Activated CD8-positive, alpha-beta T cell treated with anti-CD3 and anti-CD28 coated beads, Interleukin-2, amount 10 ng/mL, durations not matched to agents 7 days and 5 days (primary cell): Measurements from ENCODE around the gene RARA. TPM values are rescaled to one million over a fixed set of nuclear protein-coding genes. Genes with fewer than 3 reads are reported as not detected.
A peak's percentile ranks its signal among the peaks of the same experiment; 100 is the strongest.

Experiments
- ATAC-seq: fragments of 150-1000 bp; cut with Tn5 transposase; one replicate; pipeline ENCODE4 v1.10.0; 2021; ENCODE audit warnings: moderate library complexity
- CTCF ChIA-PET: fragments of 350-600 bp; sonication (Branson Sonifier 250); formaldehyde crosslinking; loops from one replicate; lab custom pipeline; 2021; ENCODE audit warnings: antibody characterized with exemption; lab: Charles Lee
- POLR2A ChIA-PET: fragments of 350-600 bp; sonication (Branson Sonifier 250); formaldehyde crosslinking; loops from one replicate; lab custom pipeline; 2021; ENCODE audit warnings: antibody characterized with exemption; lab: Charles Lee
- DNase-seq: peaks from one replicate; pipeline ENCODE4 v3.0.0-alpha.2; 2020
- H3K27ac Mint-ChIP-seq: one replicate; pipeline ENCODE4 v1.8.0; 2021; ENCODE audit warnings: mild to moderate bottlenecking, mixed read lengths
- H3K27me3 Mint-ChIP-seq: one replicate; pipeline ENCODE4 v1.8.0; 2021; ENCODE audit warnings: low read depth, mixed read lengths
- H3K36me3 Mint-ChIP-seq: one replicate; pipeline ENCODE4 v1.8.0; 2021; ENCODE audit warnings: low read depth, mixed read lengths
- H3K4me1 Mint-ChIP-seq: one replicate; pipeline ENCODE4 v1.8.0; 2021; ENCODE audit warnings: low read depth, mixed read lengths
- H3K4me3 Mint-ChIP-seq: one replicate; pipeline ENCODE4 v1.8.0; 2021; ENCODE audit warnings: mild to moderate bottlenecking, mixed read lengths
- H3K9me3 Mint-ChIP-seq: one replicate; pipeline ENCODE4 v1.8.0; 2022; ENCODE audit warnings: mixed read lengths; ENCODE audit not compliant: insufficient read depth
- total RNA-seq, 2 experiments: library from RNA; stranded (reverse); gene quantifications; one replicate each; pipeline ENCODE4 v1.2.3, GENCODE V29; 2021

Gene RARA
- total RNA-seq, 2 experiments from 2014 or later = 61.1 to 63.2 TPM

GRCh38 chr17:40347319-40348135 is 38.5 kb downstream of the RARA start:
- ChIA-PET POLR2A (interaction anchor here (0.9 to 1.6 kb wide), 2 partner anchors 25 to 26 kb away, joined by 3 to 4 read pairs; no protein-coding TSS in a partner anchor), CTCF (interaction anchor here (1.0 to 9.6 kb wide), 6 partner anchors 8 to 43 kb away, joined by 3 to 304 read pairs (median 5); partner anchors contain the start of gene RARA)
- DNase-seq (no peak), ATAC-seq (no peak)
- peaks cover 93% of the 10 kb centered on the region for H3K4me1 Mint-ChIP-seq
- H3K9me3 Mint-ChIP-seq = no peaks in the 10 kb centered on the region
- peaks cover 54% of the 10 kb centered on the region for H3K36me3 Mint-ChIP-seq
- H3K27me3 Mint-ChIP-seq = no peaks in the 10 kb centered on the region
- H3K4me3 Mint-ChIP-seq = peak overlapping the region; percentile 25
- peak overlapping the region; percentile 83 for H3K27ac Mint-ChIP-seq

DNA sequence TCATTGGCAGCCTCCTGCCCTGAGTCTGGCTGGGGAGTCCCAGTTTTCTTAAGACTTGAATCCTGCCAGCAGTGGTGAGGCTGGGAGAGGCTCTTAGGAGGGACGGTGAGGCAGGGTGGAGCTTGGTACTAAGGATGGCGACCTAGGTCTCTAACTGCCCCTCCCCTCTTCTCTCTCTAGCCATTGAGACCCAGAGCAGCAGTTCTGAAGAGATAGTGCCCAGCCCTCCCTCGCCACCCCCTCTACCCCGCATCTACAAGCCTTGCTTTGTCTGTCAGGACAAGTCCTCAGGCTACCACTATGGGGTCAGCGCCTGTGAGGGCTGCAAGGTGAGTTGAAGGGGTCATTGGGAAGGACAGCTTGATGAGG is 39.1 kb downstream of the RARA start:
- ChIA-PET POLR2A (interaction anchor here (0.9 to 1.6 kb wide), 2 partner anchors 25 to 26 kb away, joined by 3 to 4 read pairs; no protein-coding TSS in a partner anchor), CTCF (interaction anchor here (1.0 to 9.6 kb wide), 5 partner anchors 10 to 43 kb away, joined by 3 to 304 read pairs (median 7); partner anchors contain the start of gene RARA)
- DNase-seq (no peak), ATAC-seq (no peak)
- Mint-ChIP-seq H3K36me3 (peaks cover 53% of the 10 kb centered on the region), H3K27me3 (no peaks in the 10 kb centered on the region), H3K4me3 (no peak overlapping the region), H3K4me1 (peaks cover 93% of the 10 kb centered on the region), H3K27ac (peak overlapping the region; percentile 79), H3K9me3 (no peaks in the 10 kb centered on the region)

- H3K27me3 Mint-ChIP-seq = no peaks in the 10 kb centered on the region
- no peak overlapping the region for H3K4me3 Mint-ChIP-seq
- ATAC-seq = no peak
- peaks cover 87% of the 10 kb centered on the region for H3K4me1 Mint-ChIP-seq
- no peak for DNase-seq
- CTCF ChIA-PET = interaction anchor here (0.6 to 9.6 kb wide), 5 partner anchors 9 to 44 kb away, joined by 3 to 304 read pairs (median 7); partner anchors contain the start of gene RARA
- H3K27ac Mint-ChIP-seq = peak overlapping the region; percentile 77
- H3K36me3 Mint-ChIP-seq = peaks cover 50% of the 10 kb centered on the region
- no peaks in the 10 kb centered on the region for H3K9me3 Mint-ChIP-seq
- POLR2A ChIA-PET = interaction anchor here (0.9 to 1.6 kb wide), 2 partner anchors 26 to 27 kb away, joined by 3 to 4 read pairs; no protein-coding TSS in a partner anchor
Measured at GRCh38 chr17:40348562-40349476, 39.8 kb downstream of the RARA start.

- DNase-seq = no peak
- no peaks in the 10 kb centered on the region for H3K9me3 Mint-ChIP-seq
- CTCF ChIA-PET = interaction anchor here (9.6 kb wide), 1 partner anchor 45 kb away, joined by 304 read pairs; the partner anchor contains the start of gene RARA
- peak overlapping the region; percentile 77 for H3K27ac Mint-ChIP-seq
- peaks cover 83% of the 10 kb centered on the region for H3K4me1 Mint-ChIP-seq
- ATAC-seq = no peak
- no peak overlapping the region for H3K4me3 Mint-ChIP-seq
- H3K36me3 Mint-ChIP-seq = peaks cover 49% of the 10 kb centered on the region
- no peaks in the 10 kb centered on the region for H3K27me3 Mint-ChIP-seq
- POLR2A ChIA-PET = interaction anchor here (1.6 kb wide), 1 partner anchor 27 kb away, joined by 4 read pairs; no protein-coding TSS in a partner anchor
Measured at GRCh38 chr17:40349477-40349894, 40.5 kb downstream of the RARA start.

DNA sequence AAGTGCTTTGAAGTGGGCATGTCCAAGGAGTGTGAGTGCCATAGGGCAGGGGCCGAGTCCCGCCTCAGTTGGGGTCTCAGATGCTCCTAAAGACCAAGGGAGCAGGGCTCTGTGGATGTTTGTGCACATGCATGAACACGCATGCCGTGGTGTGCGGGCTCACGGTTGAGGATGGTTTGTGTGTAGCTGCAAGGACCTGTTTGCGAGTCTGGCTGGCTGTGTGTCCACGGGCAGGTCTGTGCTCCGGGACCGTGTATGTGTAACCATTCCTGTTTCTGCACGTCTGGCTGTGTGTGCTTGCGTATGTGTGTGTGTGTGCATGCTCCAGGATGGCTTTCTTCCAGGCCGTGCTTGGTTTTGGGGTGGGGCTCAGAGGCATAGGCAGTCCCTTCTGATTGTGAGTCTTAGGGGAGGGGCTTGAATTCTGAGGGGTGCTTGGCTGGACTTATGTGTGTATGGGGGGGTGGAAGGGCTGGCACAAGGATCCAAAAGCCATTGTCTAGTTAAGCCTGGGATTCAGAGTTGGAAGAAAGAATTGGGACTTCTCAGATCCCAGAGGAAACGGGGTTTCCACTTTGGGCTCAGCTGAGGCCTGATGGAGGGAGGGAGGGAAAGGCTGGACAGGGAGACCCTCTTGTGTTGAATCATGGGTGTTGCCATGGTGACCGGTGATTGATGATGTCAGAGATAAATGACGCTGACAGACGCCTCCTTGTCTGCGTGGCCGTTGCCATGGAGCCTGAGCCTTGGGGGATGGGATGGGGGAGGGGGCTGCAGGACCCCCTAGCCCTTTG is 41.1 kb downstream of the RARA start:
- Mint-ChIP-seq H3K36me3 (peaks cover 51% of the 10 kb centered on the region), H3K9me3 (no peaks in the 10 kb centered on the region), H3K4me1 (peaks cover 80% of the 10 kb centered on the region), H3K27me3 (no peaks in the 10 kb centered on the region), H3K27ac (peak overlapping the region; percentile 20), H3K4me3 (no peak overlapping the region)
- ATAC-seq (no peak), DNase-seq (no peak)
- ChIA-PET CTCF (interaction anchor here (6.6 to 9.6 kb wide), 2 partner anchors 32 to 45 kb away, joined by 54 to 304 read pairs; partner anchors contain the start of gene RARA), POLR2A (interaction anchor here (0.8 kb wide), 1 partner anchor 27 kb away, joined by 3 read pairs; no protein-coding TSS in a partner anchor)

DNA sequence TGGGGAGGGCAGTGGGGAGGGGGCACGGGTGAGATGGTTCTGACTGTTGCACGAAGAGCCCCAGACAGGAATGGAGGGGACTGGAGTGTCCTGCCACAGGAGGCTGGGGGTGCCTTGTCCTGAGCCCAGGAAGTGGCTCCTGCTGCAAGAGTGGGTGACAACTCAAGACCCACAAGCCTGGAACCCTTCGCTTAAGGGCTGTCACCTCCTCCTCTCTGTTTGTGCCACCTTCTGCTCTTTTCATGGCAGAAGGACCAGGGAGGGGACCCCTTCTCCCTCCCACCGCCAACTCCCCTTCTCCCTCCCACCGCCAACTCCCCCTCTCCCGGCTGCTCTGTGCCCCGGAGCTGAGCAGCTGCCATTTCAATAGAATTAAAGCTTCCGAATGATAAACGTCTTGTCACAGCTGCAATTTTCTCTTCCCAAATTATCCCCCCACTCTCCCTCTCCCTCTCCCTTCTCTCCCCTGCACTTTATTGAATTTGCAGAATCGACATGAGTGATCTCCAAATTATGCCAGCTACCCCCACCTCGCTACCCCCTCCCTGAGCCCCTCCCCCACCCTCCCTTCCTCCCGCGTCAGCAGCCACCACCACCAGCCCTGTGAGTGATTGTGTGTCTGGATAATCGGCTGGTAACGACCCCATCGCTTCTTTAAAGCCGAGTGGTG is 41.8 kb downstream of the RARA start:
- ATAC-seq (no peak), DNase-seq (no peak)
- H3K27me3 Mint-ChIP-seq = no peaks in the 10 kb centered on the region
- no peak overlapping the region for H3K4me3 Mint-ChIP-seq
- peaks cover 76% of the 10 kb centered on the region for H3K4me1 Mint-ChIP-seq
- POLR2A ChIA-PET = interaction anchor here (0.8 kb wide), 1 partner anchor 28 kb away, joined by 3 read pairs; no protein-coding TSS in a partner anchor
- no peaks in the 10 kb centered on the region for H3K9me3 Mint-ChIP-seq
- peak overlapping the region; percentile 20 for H3K27ac Mint-ChIP-seq
- CTCF ChIA-PET = interaction anchor here (0.9 to 9.6 kb wide), 4 partner anchors 33 to 181 kb away, joined by 3 to 304 read pairs (median 52); partner anchors contain the start of genes CDC6 and RARA
- peaks cover 56% of the 10 kb centered on the region for H3K36me3 Mint-ChIP-seq

DNA sequence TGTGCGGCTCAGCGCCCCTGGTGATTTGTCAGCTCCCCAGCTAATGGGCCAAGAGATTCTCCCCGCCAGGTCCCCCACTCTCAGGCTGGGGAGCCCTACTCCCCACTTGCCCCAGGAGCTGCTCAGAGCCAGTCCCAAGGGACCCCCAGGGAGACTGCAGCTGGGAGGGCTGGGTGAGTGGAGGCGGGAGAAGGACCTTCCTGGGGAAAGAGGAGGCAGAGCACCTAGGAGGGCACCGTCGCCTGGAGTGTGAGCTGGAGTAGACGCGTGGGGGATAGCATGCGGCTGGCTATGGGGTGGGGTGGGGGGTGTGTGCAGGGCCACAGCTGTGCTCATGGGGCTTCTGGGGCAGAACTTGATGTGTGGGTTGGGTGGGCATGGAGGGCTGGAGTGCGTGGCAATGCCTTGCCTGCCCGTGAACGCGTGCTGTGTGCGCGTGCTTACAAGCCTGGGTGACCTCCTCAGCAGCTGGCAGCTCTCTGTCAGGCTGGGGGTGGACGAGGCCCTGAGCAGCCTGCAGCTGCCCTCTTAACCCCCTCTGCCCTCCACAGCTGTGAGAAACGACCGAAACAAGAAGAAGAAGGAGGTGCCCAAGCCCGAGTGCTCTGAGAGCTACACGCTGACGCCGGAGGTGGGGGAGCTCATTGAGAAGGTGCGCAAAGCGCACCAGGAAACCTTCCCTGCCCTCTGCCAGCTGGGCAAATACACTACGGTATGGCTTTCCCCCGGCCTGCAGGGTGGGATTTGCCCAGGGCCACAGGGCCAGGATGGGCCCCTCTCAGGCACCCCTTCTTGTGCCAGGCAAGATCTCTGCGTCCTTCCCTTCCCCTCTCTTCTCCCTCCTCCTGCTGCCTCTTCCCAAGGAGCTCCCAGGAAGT is 42.6 kb downstream of the RARA start:
- Mint-ChIP-seq H3K27ac (peak overlapping the region; percentile 55), H3K36me3 (peaks cover 56% of the 10 kb centered on the region), H3K4me1 (peaks cover 68% of the 10 kb centered on the region), H3K4me3 (no peak overlapping the region), H3K27me3 (no peaks in the 10 kb centered on the region), H3K9me3 (no peaks in the 10 kb centered on the region)
- POLR2A ChIA-PET = interaction anchor here (0.7 to 1.1 kb wide), 3 partner anchors 47 to 59 kb away, joined by 3 read pairs; no protein-coding TSS in a partner anchor
- DNase-seq = no peak
- ATAC-seq = no peak
- CTCF ChIA-PET = interaction anchor here (0.8 to 9.6 kb wide), 7 partner anchors 8 to 209 kb away, joined by 3 to 304 read pairs (median 5); partner anchors contain the start of genes CDC6 and RARA

DNA sequence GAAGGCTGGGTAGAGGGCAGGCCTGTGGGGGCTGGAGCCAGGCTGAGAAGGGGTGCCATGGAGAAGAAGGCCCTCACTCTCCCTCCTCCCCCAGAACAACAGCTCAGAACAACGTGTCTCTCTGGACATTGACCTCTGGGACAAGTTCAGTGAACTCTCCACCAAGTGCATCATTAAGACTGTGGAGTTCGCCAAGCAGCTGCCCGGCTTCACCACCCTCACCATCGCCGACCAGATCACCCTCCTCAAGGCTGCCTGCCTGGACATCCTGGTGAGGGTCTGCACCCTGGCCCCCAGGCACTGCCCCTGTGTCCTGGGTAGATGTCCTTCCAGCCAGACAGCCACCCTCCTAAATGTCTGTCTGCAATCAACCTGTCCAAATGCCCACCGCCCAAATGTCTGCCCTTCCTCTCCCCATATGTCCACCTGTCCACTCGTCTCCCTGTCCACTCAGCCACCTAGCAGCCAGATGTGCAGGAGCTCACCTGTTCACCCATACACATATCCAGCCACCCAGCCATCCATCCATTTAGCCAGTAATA is 43.3 kb downstream of the RARA start:
- peaks cover 56% of the 10 kb centered on the region for H3K36me3 Mint-ChIP-seq
- POLR2A ChIA-PET = interaction anchor here (0.7 to 1.1 kb wide), 4 partner anchors 29 to 60 kb away, joined by 3 read pairs; no protein-coding TSS in a partner anchor
- no peaks in the 10 kb centered on the region for H3K27me3 Mint-ChIP-seq
- CTCF ChIA-PET = interaction anchor here (0.8 to 14.0 kb wide), 7 partner anchors 9 to 208 kb away, joined by 3 to 304 read pairs (median 51); partner anchors contain the start of genes CDC6 and RARA
- ATAC-seq (no peak), DNase-seq (no peak)
- peaks cover 61% of the 10 kb centered on the region for H3K4me1 Mint-ChIP-seq
- no peak overlapping the region for H3K4me3 Mint-ChIP-seq
- H3K27ac Mint-ChIP-seq = peak overlapping the region; percentile 55
- H3K9me3 Mint-ChIP-seq = no peaks in the 10 kb centered on the region

GRCh38 chr17:40352779-40353394 is 43.9 kb downstream of the RARA start:
- ChIA-PET POLR2A (interaction anchor here (0.7 to 1.1 kb wide), 3 partner anchors 30 to 61 kb away, joined by 3 read pairs; no protein-coding TSS in a partner anchor), CTCF (interaction anchor here (1.2 to 14.0 kb wide), 6 partner anchors 9 to 207 kb away, joined by 3 to 304 read pairs (median 52); partner anchors contain the start of genes CDC6 and RARA)
- Mint-ChIP-seq H3K27me3 (no peaks in the 10 kb centered on the region), H3K4me3 (no peak overlapping the region), H3K27ac (peak overlapping the region; percentile 55), H3K36me3 (peaks cover 57% of the 10 kb centered on the region), H3K9me3 (no peaks in the 10 kb centered on the region), H3K4me1 (peaks cover 55% of the 10 kb centered on the region)
- no peak for DNase-seq
- no peak for ATAC-seq
